OCI-LY3 (cell line): ENCODE results near the gene KLHL6.

Experiments
- CTCF ChIP-seq: fragments of 200-600, 300-600 bp; sonication (generic); IDR thresholded peaks from 2 replicates; pipeline ENCODE4 v1.5.1; 2014; ENCODE audit warnings: antibody characterized with exemption, low read length, low read depth
- EZH2phosphoT487 ChIP-seq: fragments of 200-600 bp; shearing (Covaris generic); IDR thresholded peaks from 2 replicates; pipeline ENCODE4 v1.6.1; 2018; ENCODE audit warnings: antibody characterized with exemption, mixed run types, low read depth

DNA sequence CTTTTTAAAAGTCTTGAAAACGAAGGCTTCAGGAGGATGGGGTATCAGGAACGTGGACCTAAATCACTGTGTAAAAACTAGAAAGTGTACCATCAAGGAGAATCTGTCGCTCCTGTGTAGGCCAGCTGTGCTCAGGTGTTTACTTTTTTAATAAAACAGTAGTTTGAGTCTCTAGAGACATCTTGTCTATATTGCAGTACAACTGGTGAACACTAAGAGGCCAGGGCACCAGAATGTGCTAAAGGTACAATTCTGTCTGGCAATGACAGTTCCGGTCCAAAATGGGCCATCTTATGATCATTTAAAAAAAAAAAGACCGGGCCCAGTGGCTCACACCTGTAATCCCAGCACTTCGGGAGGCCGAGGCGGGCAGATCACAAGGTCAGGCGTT lies 65.3 kb downstream of the KLHL6 start:
- TF ChIP-seq CTCF (no peak), EZH2phosphoT487 (no peak)
